ENCODE results near the gene AMDHD1.

- TF ChIP-seq POLR2A (IDR thresholded peaks at IDR 0.05) (no peak), CTCF (IDR thresholded peaks at IDR 0.05) (no peak), POLR2AphosphoS5 (IDR thresholded peaks at IDR 0.05) (no peak)
These were observed 24.0 kb upstream of the AMDHD1 start for GRCh38 chr12:95919110-95919509.

Data from transverse colon (tissue), 4 donors.